ENCODE measurements around the gene FXYD1.

DNA sequence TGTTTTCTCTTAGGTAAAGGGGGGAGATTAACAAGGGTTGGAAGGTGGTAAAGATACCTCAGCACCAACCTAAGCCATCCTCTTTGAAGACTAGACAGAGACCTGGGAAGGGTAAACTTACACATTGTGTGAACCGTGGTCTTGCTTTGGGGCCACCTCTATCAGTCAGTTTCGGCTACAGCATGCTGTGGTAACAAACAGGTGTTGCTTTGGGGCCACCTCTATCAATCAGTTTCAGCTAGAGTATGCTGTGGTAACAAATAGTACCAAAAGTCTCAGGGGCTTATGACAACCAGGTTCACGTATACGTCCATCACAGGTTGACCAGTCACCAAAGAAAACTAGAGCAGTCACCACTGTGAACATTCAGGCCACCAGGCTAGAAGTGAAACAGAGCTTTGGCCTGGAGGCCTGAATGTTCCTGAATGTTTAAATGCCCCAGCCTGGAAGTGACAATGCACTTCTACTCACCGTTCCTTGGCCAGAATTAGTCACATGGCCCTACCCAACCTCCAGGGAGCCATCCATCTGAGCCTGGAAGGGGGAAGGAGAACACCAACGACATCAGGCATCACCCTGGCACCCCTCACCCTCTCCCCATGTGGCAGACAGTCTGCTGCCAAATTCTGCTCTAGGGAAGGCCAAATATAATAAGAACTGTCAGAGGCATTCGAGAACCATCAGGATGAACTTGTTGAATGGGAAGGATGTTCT, 8.3 kb downstream of the FXYD1 start:
- TF ChIP-seq, protein P1, sequence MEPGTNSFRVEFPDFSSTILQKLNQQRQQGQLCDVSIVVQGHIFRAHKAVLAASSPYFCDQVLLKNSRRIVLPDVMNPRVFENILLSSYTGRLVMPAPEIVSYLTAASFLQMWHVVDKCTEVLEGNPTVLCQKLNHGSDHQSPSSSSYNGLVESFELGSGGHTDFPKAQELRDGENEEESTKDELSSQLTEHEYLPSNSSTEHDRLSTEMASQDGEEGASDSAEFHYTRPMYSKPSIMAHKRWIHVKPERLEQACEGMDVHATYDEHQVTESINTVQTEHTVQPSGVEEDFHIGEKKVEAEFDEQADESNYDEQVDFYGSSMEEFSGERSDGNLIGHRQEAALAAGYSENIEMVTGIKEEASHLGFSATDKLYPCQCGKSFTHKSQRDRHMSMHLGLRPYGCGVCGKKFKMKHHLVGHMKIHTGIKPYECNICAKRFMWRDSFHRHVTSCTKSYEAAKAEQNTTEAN (CRISPR knock-in tag; IDR thresholded peaks at IDR 0.05) = no peak
- TF ChIP-seq E2F5 (CRISPR knock-in tag; IDR thresholded peaks at IDR 0.05) = no peak

Data from WTC11 (cell line).